HG03175 (cell line): ENCODE results near the gene FNDC1.

Source experiments
- ATAC-seq: cut with Tn5 transposase; IDR thresholded peaks from one replicate; pipeline ENCODE4 v1.9.1; 2021; ENCODE audit warnings: mild to moderate bottlenecking, moderate library complexity; ENCODE audit not compliant: unreplicated experiment

FNDC1 gene

DNA sequence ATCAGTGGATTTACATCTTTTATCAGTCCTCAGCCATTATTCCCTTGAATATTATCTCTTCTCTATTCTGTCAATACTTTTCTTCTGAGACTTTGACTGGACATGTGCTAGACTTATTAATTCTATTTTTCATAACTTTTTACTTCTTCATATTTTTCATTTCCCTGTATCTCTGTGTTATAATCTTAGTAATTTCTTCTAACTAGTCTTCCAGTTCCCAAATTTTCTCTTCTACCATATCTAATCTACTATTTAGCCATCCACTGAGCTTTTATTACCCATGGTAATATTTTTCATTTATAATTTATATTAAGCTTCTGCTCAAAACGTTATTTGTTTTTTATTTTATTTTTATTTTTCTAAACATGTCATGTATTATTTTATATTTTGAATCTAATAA, 13.1 kb upstream of the FNDC1 start:
- no peak for ATAC-seq

DNA sequence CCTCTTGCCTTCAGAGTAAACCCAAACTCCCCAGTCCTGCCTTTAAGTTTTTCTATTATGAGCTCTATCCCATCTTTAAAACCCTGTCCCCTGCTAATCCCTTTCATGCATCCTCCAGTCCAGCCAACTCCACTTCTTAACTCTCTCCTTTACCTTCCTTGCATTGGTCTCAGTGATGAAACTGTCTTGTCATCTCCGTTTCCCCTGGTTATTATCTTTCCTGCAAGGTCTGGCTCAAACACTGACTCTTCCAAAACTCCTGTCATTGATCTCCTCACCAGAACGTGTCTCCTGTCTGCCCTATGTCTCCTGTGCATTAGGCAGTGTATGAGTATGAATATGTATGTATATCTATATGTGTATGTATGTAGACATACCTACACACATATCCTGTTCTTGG, 11.8 kb upstream of the FNDC1 start:
- no peak for ATAC-seq

DNA sequence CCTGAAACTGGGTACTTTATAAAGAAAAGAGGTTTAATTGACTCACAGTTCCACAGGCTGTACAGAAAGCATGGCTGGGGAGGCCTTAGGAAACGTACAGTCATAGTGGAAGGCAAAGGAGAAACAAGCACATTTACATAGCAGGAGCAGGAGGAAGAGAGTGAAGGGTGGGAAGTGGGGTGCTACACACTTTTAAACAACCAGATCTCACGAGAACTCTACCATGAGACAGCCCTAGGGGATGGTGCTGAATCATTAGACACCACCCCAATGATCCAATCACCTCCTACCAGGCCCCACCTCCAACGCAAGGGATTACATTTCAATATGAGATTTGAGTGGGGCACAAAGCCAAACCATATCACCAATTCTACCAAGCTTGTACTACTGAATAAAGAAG, 7.4 kb upstream of the FNDC1 start:
- no peak for ATAC-seq

DNA sequence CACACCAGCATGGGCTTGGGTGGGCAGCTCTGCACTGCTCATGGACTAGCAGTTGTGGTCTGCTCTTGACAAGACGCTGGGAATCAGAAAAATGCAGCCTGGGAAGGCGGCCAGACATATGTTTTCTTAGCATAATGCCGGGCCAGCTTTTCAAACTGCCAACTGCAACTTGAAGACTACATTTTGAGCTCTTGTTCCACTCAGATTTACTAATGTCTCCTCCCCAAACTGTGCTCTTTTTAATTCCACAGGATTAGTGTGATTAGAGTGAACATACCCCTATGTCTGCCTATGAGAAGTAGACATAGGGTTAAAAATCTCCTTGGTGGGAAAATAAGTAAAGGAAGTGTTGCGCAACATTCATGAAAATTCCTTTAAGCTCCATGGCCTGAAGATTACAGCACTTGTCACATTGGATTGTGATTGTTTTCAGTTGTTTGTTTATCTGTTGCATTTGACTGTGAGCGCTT, 5.3 kb upstream of the FNDC1 start:
- no peak for ATAC-seq

DNA sequence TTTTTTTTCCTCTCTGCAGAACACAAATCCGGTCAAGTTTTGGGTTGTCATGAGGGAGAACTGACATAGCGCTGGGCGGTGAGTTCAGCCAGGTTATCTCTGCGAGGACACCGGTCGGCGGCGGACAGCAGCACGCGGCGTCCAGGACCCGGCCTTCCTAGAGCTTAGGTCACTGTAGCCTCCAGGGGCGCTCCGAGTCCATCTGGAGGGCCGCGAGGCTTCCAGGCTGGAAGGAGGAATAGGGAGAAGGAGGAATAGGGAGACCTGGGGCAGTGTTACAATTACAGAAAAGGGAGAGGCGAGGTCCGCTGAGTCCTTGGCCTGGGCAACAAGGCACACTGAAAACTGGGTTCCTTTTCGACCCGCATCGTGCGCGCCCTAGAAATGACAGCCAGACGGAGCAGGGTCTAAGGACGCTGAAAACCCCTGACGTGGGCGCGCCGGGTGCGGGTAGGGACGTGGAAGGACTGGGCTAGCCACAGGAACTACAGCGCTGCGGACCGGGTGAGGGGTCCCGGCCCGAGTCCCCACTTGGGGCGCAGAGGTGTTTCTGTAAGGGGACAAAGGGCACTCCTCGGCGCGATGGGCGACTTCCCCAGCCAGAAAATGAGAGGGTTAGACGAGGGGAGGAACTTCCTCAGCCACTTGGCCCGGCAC, 536 bp upstream of the FNDC1 start:
- peak; percentile 18 for ATAC-seq

DNA sequence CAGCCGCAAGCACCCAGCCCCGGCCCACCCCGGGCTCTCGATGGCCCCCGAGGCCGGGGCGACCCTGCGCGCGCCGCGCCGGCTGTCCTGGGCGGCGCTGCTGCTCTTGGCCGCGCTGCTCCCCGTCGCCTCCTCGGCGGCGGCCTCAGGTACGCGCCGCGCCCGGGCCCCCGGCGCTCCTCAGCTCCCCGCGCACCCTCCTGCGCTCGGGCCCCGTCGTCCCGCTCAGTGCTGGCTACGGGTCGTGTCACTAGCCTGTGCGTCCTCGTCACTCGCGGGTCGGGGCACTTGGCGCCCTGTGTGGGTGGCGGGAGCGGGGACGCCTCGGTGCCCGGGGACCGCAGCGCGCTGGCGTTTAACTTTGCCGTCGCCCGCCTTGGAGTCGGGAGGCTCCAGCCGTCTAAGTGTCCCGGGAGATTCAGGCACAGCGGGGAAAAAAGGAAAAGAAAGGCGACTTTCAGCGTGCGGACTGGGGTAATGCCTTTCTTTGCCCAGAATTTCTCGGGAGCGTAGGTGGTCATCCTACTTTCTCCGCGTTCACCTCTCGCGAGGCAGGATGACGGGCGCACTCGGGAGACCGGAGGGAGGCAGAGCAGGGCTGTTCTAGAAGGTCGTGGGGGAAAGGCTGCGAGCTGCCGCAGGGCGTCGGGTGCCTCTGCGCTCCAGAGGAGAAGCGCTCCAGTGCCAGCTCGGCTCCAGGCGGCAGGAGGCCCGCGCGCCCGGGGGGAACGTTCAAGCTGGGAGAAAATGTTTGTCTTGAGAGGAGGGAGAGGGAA, 545 bp downstream of the FNDC1 start:
- peak; percentile 26 for ATAC-seq

- ATAC-seq: no peak
Measured at GRCh38 chr6:159170333-159170672, 1.1 kb downstream of the FNDC1 start.

DNA sequence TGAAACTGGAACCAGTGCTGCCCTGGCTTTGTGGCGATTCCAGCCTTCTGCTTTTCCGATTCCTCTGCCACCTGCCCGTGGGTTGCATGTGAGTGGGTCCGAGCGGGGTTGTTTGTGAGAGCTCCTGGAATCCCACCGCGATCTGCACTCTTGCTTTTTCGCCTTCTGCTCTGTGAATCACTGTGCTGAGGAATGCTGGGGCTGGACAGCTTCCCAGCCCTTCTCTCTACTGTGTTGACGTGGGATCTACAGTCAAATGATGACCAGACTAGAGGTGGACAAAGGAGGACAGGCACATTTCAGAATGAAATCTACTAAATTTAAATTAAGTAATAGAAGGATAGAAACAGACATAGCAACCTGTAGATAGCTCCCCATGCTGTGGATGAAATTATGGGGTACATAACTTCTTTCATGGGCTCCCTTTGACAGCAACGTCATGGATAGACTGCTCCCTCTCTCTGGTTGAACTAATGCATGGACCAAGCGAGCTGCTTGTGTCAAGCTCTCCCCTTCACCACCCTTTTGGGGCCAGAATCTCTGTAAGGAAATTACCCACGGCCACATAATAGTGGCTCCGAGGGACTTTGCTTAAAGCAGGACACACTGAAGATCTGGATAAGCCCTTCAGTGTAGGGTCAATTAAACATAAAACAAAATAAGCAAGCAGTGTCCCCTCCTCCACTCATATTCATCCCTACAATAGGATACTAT, 2.0 kb downstream of the FNDC1 start:
- no peak for ATAC-seq

DNA sequence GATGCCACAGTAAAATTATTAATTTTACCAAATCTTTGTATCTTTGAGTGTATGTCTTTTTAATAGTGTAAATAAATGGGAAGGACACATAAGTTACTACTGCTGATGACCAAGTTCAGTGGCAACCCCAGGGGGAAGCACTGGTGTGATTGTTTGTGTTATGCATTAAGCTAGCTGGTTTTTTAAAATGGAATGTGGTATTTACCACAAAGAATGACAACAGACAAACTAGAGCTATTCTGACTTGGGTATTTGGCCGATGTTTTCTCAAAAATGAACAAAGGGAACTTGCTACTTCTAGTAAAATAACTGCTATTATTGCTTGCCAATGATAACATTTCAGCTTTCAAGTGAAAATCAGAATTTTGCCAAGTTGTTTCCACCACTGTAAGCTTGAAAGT, 2.9 kb downstream of the FNDC1 start:
- no peak for ATAC-seq

GRCh38 chr6:159174263-159174969, 5.2 kb downstream of the FNDC1 start:
- peak; percentile 73 for ATAC-seq

- no peak for ATAC-seq
Measured at GRCh38 chr6:159176913-159177312, 7.7 kb downstream of the FNDC1 start.

DNA sequence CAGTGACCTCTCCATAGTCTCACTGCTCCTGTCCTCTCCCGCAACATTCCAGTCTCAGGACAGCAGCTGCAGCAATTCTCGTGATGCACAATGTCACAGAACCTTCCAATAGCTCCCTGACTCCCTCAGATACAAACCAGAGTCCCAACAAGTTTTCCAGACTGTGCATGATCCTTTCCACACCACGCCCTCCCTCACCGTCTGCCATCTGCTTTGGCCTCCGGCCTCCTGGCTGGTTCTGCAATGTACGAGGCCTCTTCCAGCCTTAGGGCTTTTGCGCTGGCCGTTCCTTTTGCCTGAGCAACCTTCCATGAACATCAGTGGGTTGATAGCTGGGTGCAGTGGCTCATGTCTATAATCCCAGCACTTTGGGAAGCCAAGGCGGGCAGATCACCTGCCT, 9.6 kb downstream of the FNDC1 start:
- no peak for ATAC-seq

- no peak for ATAC-seq
Measured at GRCh38 chr6:159180001-159180400, 10.8 kb downstream of the FNDC1 start.

- no peak for ATAC-seq
Measured at GRCh38 chr6:159181914-159182313, 12.7 kb downstream of the FNDC1 start.

GRCh38 chr6:159184559-159184958, 15.4 kb downstream of the FNDC1 start:
- ATAC-seq: no peak

GRCh38 chr6:159190460-159190859, 21.3 kb downstream of the FNDC1 start:
- no peak for ATAC-seq

DNA sequence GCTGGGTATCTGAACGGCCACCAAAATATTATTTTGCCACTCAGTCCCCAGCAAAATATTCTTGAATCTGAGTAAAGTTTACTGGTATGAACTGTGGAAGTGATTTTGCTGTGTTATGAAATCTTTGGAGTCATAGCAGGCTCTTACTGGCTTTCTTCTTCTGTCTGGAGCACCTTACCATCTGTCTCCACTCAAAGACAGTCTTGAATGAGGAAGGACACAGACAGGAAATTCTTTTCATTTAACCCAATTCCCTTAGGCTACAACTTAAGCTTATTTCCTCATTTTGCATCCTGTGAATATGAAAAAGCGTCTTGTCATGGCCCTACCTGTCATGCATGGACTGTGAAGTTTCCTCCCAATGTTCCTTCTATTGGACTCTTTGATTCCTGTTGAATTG, 24.7 kb downstream of the FNDC1 start:
- ATAC-seq: no peak

GRCh38 chr6:159194421-159194820, 25.2 kb downstream of the FNDC1 start:
- no peak for ATAC-seq

- no peak for ATAC-seq
Measured at GRCh38 chr6:159196430-159196975, 27.3 kb downstream of the FNDC1 start.

GRCh38 chr6:159197251-159197650, 28.1 kb downstream of the FNDC1 start:
- no peak for ATAC-seq

DNA sequence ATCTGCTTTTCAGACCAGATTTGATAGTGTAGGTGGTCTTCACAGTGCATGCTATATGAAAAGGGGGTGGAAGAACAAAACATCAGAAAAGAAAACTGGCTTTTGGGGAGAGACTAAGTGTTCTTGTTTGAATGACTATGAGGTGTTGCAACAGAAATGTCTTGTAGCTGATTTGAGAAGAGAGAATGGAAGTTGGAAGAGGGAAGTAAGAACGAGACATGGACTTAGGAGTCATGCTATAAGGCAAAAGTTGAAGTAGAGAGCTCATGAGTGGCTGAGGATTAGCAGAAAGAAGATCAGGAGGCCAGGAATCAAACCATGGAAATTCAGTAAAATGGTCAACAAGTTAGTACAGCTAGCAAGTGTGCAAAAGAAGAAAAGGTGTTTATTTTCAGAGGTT, 32.1 kb downstream of the FNDC1 start:
- ATAC-seq: no peak
